Suppressor macrophage treated with lipopolysaccharide for 1 hour (primary cell): ENCODE data around the gene TTLL9.
A peak's percentile ranks its signal among the peaks of the same experiment; 100 is the strongest.

Experiments
- DNase-seq, 3 donors: peaks; one replicate each; pipeline ENCODE4 v3.0.0-alpha.2; 2020 to 2022

The TTLL9 gene

DNA sequence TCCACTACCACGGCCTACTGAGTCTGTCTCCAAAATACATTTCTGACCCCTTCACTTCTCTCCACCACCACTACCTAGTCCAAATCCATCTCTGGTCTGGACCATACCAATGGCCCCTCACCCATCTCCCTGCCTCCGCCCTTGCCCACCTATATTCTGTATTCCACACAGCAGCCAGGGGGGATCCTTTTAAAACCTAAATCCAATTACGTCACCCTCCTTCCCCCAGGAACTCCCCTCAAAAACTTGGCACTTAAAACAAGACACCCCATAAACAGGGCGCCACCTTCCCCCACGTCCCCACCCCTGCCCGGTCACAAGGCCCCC is 80.7 kb downstream of the TTLL9 start:
- peak in 1 of 3 donors; percentile 21 for DNase-seq

DNA sequence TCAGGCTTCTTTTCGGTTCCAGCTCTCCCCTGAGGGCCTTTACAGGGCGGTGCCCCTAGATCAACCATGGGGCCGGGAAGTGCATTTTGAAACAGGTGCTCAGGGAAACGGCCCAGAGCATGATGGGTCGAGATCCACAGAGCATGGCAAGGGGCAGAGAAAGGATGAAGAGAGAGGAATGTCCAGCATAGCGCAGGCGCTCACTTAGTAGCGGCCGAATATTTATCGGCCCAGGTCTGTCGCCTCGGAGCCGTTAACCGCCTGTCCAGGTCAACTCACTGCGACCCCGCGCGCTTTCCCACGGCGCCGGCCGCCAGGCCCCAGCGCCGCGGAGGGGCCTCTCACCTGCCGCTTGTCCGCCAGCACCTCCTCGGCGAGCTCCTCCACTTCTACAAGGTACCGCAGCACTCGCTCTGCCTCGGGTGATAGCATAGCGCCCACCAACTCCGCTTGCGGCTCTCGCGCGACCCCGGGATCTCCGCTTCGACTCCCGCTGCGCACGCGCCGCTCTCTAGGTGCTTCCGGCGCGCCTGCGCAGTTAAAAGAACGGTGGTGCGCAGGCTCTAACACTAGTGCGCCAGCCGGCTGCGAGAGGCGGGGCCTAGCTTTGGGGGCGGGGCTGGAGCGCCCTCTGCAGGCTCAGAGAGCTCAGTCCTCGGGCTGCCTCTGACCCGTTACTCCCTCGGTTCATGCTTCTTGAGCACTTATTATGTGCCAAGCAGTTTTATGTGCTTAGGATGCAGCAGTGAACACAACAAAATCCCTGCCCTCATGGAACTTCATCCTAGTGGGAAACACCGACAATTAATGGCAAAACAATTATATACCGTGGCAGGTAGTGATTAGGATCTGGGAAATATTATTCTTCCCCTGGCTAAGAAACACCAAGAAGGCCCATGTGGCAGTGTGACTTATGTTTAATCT is 81.4 kb downstream of the TTLL9 start, which contains the start of gene PDRG1:
Gene PDRG1, minus strand, starts transcription at position 517 of the 924 bp plus-strand sequence. Its CDS starts 85 bp downstream, at position 432.
- DNase-seq = peak; percentile 99 to 100 (median 100)

DNA sequence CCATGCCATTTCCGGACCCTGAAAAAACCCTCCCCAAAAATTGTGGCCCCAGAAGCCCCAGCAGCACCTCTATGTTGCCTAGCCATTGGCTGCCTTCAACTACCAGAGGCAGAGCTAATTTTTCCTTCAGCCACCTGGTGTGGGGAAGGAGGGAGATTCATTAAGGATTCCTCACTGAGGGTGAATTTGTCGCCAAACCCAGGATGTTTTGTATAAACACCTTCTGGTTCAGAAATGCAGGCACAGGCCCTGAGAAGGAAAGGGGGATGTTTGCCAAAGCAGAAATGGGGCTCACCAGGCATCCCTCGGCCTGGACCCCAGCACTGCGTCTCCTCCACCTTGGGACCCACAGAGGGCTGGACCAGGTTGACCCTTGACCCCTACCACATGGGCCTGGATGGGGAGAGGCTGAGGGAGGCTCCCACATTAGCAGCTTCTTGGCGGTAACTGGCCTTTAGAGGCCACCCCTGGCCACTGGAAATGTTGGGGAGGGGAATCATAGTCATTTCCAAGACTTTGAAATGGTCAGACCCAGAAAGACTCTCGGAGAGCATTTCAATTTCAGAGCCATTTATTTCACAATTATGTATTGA is 83.2 kb downstream of the TTLL9 start:
- DNase-seq = no peak

DNA sequence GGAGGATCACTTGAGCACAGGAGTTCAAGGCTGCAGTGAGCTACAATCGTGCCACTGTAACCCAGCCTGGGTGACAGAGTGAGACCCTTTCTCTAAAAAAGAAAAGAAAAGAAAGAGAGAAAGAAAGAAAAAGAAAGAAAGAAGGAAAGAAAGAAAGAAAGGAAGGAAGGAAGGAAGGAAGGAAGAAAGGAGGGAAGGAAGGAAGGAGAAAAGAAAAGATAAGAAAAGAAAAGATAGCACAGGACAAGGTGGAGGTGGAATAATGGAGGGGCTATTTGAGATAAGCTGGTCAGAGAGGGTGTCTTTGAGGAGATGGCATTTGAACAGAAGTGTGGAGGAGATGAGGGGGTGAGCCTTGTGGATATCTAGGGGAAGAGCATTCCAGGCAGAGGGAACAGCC is 84.1 kb downstream of the TTLL9 start:
- DNase-seq = no peak

DNA sequence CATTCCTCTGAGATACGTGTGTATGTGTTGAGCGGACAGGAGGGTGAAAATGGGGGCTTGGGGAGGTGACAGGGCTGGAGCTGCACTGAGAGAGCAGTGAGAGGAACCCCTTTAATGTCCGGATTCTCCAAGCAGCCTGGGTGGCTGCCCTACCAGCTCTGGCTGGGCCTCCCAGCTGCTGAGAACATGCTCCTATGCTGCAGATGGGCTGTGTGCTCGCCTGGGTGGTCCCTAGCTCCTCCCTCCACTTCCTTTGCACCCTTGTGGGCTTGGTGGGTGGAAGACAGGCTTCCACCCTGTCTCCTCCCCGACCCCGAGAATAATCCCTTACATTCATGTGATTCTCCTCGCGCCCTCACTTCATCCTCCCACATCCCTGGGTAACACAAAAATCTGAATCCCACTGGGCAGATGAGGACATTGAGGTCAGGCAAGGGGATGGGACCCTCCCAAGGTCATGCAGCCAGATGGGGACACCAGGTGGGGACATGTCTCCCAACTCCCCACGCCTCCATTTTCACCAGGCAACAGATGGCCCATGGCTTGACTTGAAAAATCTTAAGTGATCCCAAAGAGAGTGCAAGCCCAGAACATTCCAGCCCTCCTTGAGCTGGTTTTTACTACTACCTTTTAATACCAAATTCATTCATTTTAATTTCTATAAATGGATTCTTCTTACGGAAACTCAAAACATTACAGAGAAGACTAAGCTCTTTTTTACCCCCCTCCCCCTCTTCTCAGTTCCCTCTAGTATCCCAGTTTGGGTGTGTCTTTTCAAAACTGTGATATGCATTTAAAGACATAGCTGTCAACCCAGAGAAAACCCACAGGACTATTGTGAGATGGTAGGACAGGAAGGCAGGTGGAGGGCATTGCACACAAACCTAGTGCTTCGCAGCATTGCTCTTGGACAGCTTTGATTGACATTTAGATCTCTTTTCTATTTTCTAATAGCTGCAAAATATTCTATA is 86.4 kb downstream of the TTLL9 start:
- DNase-seq = no peak

DNA sequence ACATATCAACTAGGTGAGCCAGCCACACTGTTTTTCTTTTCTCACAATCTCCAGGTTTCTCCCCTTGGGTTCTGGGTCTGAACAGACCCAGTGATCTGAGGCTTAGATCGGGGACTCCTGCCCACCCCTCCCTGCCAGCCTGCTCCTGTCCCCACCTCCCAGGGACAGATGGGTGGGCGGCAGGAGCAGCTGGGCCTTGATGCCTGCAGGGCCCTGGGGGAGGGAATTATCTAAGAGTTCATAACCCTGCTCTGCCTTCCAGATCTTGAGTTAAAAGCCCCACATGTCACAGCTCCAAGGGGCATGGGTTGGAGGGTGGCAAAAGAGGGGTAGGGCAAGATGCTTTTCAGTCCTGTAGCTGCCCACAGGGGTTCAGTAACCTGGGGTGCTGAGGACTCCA is 92.3 kb downstream of the TTLL9 start:
- no peak for DNase-seq

DNA sequence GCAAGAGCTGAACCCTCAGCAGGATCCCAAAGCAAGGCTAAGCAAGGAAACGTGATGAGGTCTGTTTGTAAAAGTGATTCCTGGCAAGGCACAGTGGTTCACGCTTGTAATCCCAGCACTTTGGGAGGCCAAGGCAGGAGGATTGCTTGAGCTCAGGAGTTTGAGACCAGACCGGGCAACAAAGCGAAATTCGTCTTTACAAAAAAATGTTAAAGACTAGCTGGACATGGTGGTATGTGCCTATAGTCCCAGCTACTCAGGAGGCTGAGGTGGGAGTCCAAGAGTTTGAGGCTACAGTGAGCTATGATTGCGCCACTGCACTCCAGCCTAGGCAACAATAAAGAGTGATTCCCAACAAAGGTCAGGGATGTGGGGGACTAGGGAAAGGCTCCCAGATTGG is 93.5 kb downstream of the TTLL9 start:
- DNase-seq = no peak

DNA sequence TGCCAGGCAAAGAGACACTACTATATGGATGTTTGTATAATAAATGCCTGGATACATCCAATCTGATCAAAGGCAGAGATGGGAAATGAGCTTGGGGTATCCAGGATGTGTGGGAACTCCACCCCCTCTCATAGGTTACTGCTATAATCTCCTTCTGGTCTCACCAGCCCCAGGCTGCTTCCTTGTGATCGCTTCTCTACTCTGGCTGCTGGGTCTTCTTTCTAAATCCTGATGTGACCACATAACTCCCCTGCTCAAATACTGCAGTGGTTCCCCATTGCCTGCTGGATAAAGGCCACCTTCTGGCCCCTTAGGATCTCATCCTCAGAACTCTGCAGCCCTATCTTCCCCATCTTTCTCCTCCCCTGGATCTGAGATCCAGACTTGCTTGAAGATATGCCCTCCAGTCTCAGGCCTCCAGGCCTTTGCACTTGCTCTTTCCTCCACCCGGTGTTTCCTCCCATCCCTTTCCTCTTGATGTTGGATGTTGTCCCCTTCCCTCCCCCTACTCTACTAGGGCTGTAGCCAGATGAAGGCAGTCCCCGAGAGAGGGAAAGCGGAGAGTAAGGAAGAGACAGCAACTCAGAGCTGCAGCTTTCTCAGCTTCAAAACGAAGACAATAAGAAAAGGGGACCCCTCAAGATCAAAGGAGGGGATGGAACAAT is 96.7 kb downstream of the TTLL9 start:
- DNase-seq = no peak

DNA sequence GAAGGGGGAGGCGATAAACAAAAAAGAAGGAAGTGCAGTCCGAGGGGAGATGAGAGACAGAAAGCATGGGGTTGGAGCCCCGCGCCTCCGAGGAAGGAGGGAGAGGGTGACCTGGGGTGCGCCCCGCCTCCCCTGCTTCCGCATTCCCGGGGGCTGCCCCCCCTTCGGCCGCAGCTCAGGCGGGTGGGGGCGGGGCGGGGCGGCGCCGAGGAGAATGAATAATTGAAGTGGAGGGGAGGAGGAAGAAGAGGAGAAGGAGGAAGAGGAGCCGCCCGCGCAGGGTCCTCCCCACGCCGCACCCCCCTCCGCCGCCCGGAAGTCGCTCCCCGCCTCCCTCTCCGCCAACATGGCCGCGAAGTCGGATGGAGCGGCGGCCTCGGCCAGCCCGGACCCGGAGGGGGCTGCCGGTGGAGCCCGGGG is 97.4 kb downstream of the TTLL9 start, which contains the start of gene XKR7:
Gene XKR7, plus strand, starts transcription at position 322 of the 420 bp plus-strand sequence. Its CDS starts 25 bp downstream, at position 347.
- peak; percentile 34 to 63 (median 47) for DNase-seq

DNA sequence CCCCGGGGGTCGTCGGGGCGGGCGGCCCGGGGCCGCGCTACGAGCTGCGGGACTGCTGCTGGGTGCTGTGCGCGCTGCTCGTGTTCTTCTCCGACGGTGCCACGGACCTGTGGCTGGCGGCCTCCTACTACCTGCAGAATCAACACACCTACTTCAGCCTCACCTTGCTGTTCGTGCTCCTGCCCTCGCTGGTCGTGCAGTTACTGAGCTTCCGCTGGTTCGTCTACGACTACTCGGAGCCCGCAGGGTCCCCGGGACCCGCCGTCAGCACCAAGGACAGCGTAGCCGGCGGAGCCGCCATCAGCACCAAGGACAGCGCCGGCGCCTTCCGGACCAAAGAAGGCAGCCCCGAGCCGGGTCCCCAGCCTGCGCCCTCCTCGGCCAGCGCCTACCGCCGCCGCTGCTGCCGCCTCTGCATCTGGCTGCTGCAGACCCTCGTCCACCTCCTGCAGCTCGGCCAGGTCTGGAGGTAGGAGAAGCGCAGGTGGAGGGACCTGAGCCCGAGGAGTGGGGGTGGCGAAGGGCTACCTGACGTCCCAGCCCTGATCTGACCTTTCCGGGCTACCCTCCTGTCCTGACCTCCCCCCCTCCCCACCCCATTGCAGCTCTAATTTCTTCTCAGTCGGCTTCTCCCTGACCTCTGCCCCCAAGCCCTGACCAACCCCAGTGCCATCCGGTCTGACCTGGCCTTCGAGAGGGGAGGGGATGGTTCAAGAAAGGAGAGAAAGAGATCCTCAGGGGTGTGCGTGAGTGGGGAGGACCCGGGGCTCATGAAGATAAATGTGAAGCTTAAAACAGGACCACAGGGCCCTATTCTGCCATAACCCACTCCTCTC is 98.1 kb downstream of the TTLL9 start:
- peak; percentile 75 to 91 (median 84) for DNase-seq

DNA sequence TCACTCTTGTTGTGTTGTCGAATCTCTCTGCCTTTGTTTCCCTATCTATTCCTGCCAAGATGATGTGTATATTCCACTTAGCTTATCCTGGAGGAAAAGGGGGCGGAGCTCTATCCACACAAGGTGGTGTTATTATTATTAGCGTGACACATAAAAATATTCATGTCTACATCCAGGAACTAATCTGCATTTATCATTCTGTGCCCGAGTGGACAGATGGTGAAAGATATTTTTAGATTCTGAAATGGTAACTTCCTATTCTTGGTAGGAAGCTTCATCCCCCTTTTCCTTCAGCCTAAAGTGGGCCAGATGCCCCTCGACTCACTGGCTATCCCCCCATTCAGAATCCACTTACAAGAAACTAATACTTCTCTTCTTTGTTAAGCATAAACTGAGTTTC is 99.6 kb downstream of the TTLL9 start:
- DNase-seq = no peak

DNA sequence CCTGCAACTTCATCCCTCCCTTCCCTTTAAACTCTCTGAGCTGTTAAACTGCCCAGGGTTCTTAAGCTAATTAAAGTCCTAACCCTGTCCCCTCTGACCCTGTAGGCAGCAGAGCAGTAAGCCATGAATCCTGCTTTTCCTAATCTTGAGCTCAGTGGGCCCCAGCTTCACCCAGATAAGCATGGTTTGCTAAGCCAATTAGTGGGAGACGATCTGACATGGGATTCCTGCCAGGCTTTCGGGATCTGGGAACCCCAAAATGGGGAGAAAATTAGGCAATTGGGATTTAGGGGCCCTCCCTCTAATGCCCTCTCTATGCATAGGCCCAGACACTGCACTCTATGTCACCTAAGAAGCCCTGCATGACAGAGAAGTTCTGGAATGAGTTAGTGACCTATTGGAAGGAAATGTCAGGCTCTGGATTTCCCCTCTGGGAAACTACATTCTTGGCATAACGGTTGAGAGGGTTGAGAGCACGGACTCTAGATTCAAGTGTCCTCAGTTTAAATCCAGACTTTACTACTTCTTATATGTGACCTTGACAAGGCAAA is 102.1 kb downstream of the TTLL9 start:
- no peak for DNase-seq

DNA sequence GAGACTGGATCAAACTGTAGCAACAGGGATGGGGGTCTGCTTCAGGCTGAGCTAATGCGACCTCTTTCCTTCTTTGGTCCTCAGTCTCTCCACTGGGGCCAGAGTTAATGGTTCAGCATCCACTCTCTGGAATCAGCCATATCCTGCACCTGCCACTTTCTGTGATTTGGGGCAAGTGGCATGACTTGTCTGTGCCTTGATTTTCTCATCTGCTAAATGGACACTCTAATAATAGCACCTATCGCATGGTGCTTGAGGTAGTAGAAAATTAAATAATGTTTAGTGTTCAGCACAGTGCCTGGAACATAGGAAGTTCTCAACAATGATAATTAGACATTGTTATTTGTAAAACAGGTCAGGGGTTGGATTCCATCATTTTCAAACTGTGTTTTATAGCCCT is 103.9 kb downstream of the TTLL9 start:
- DNase-seq = no peak

DNA sequence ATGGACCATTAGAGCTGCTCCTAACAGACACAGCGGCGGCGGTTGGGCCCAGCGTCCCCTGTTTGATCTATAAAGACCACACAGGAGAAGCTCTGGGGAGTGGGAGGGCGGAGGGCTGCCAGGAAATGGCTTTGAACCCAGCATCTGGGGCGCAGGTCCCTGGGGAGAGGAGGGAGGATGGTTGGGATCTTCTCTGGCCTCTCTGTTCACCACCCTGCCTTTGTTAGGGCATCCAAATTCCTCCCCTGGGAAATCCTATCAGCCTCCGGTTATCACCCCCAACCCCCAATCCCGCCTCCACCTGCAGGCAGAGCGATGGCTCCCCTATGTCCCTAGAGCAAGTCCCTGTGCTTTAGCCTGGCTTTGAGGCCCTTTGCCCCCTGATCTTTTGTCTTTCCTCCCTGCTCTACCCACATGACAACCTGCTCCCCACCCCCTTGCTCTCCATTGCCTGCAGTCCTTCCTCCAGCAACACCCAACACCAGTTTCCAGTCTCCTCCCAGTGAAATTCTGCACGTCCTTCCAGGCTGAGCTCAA is 104.6 kb downstream of the TTLL9 start:
- DNase-seq = no peak

DNA sequence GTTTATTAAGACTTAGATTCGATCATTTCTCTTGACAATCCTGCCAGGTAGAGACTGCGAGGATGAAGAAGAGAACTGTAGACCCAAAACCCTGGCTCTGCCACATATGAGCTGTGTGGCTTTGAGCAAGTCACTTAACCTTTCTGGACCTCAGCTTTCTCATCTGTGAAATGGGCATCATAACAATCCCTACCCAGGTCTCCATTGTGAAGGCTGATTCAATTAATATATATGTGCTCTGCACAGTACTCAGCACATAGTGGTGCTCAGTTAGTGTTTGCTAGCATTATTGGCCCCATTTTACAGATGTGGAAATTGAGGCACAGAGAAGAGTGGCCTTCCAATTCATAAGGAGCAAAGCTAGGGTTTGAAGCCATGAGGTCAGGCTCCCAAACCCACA is 105.4 kb downstream of the TTLL9 start:
- no peak for DNase-seq

DNA sequence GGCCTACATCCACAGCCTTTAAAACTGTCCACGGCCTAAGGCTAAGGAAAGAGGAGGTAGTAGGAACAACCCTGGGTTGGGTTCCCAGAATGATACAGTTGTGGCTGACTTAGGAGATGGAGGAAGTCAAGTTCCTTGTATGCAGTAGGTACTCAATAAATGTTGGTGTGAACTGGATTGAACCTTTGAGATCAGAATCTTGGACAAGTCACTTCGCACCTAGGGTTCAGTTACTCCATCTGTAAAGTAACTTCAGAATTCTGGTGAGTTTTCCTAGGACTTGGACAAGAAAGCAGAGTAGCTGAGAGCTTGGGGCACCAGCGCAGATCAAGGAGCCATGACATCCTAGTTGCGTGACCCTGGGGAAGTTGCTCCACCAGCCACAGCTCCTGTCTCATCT is 106.6 kb downstream of the TTLL9 start:
- DNase-seq = no peak

DNA sequence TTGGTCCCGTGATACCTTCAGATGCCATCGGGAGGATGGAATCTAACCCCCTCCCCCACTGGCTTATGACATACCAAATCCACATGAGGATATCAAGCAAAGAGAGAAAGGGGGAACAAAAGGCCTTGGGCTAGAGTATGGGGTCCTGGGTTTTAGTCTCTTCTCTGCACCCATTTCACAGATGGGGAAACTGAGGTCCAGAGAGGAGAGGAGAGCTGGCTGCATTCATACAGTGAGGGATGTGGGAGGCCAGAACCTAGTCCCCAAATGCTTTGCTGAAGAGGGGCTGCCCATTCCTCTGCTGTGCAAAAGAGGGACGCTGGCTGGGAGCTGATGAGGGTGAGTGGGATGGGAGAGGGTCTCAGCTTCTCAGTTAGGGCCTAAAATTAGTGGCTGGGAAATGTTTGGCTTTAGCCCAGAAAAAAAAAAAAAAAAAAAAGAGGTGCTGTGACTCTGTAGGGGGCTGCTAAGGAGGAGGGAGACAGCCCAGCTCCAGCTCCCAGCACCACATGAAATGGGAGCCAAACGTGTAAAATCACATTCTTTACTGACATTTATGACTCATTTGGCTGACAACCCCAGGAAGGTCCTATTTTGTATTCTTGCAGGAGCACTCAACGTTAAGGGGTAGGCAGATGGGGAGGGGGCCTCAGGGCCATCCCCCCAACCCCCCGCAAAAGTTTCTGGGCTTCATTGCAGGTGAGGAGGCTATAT is 109.4 kb downstream of the TTLL9 start:
- no peak for DNase-seq

DNA sequence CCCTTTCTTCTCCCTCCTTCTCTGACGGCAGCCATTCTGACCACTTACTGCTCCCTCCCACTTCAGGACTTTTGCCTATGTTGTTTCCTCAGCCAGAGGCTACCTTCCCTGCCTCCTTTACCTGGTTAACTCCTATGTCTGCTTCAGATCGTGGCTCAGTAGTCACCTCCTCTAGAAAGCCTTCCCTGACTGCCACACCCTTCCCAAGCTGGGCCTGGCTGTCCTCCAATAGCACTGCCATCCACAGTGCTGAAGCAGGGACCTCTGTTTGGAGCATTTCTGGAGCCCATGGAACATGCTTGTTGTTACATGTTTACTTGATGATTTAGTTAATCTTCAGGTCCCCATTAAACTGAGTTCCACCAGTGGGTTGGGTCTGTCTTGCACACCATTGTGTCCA is 111.3 kb downstream of the TTLL9 start:
- DNase-seq = no peak

DNA sequence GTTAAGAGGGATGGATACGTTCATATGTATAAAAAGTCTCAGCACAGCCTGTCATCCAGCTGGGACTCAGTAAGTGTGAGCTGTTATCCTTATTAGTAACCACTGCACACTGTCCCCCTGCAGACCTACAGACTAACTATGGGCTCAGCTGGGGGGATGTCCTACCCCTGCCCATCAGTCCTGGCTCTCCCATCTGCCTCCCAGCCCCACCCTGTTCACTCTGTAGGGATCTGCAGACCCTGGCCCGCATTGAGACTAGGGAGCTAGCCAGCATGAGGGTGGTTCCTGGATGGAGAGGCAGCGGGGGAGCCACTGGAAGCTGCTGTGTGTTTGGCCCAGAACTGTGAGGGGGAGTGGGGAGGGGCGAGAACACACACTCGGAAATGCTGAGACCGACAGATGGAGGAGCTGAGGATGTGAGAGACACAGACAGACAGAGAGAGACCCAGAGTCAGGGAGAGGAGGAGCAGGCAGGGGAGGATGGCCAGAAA is 114.6 kb downstream of the TTLL9 start:
- no peak for DNase-seq

DNA sequence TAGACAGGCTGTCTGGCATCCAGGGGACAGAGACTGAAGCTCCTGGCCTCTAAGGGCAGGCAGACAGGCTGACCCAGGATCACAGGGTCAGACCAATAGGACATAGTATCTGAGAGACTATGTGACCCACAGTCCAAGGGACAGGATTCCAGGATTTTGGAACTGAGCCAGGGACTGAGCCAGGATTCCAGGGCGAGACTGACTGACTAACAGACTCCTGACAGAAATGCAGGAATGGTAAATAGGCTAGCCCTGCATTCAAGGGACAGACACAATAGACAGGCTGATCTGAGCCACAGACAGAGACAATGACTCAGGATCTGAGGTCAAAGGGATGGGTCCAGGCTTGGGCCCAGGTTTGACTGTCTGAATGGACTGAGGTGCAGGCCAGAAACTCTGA is 117.3 kb downstream of the TTLL9 start:
- no peak for DNase-seq
